CD4-positive, alpha-beta T cell treated with Interleukin-17A for 1 hour (primary cell): ENCODE results near the gene ABHD3.
"Not testable (repeated sequence)": the region's sequence is repeated elsewhere in the genome, so short reads cannot be mapped to it uniquely, and the experiment has no call there.

ENCODE experiments used
- DNase-seq: peaks from one replicate; pipeline ENCODE4 v3.0.0-alpha.2; 2020

Gene ABHD3, protein sequence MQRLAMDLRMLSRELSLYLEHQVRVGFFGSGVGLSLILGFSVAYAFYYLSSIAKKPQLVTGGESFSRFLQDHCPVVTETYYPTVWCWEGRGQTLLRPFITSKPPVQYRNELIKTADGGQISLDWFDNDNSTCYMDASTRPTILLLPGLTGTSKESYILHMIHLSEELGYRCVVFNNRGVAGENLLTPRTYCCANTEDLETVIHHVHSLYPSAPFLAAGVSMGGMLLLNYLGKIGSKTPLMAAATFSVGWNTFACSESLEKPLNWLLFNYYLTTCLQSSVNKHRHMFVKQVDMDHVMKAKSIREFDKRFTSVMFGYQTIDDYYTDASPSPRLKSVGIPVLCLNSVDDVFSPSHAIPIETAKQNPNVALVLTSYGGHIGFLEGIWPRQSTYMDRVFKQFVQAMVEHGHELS

GRCh38 chr18:21704603-21705364 lies at the start of gene ABHD3:
TSS of gene ABHD3 (minus strand) at chr18:21704774. CDS start at chr18:21704665, 109 bp downstream.
- peak; percentile 93 for DNase-seq

DNA sequence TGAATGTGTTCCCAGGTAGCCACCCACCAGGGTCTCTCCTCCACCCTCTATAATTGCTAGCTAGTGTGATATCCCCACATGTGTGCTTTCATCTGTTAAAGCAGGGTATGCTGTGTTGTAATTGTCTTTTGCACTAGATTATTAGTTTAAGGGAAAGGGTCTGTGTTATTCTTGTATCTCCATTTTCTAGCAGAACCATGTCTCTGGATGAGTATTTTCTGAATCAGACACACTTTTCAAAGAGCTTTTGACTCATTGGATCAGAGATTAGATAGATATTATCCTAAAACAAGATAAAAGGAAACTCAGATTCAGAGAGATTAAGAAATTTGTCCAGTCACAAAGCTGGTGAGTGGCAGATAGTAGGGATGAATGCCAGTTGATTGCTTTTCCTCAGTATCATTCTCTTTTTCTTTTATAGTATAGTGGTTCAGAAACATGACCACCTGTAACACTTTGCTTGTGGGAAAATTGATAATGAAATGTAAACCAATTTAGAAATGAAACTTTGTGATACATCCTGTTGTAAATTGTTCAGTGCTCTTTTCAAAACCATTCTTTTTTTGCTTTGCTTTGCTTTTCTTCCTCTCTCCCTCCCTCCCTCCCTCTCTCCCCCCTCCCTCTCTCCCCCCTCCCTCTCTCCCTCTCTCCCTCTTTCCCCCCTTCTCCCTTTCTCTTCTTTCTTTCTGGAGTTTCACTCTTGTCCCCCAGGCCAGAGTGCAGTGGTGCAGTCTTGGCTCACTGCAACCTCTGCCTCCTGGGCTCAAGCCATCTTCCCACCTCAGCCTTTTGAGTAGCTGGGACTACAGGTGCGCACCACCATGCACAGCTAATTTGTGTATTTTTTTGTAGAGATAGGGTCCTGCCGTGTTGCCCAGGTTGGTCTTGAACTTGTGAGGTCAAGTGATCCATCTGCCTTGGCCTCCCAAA lies 43.5 kb upstream of the ABHD3 start:
- no peak for DNase-seq

GRCh38 chr18:21747268-21747667 lies 42.7 kb upstream of the ABHD3 start:
- DNase-seq = no peak

DNA sequence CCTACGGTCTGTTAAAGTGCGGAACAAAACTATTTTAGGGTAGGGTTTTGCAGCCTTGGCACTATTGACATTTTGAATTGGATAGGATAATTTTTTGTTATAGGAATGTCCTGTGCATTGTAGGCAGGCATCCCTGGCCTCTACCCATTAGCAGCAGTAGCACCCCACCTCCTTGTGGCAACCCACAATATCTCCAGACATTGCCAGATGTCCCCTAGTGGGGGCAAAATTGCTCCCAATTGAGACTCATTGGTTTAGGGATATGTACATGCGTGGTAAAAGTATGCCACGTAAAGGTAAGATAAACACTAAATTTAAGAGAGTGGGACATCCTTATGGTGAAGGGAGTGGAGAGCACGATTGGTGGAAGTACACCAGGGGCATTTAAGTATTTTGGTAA lies 40.7 kb upstream of the ABHD3 start:
- peak; percentile 25 for DNase-seq

DNA sequence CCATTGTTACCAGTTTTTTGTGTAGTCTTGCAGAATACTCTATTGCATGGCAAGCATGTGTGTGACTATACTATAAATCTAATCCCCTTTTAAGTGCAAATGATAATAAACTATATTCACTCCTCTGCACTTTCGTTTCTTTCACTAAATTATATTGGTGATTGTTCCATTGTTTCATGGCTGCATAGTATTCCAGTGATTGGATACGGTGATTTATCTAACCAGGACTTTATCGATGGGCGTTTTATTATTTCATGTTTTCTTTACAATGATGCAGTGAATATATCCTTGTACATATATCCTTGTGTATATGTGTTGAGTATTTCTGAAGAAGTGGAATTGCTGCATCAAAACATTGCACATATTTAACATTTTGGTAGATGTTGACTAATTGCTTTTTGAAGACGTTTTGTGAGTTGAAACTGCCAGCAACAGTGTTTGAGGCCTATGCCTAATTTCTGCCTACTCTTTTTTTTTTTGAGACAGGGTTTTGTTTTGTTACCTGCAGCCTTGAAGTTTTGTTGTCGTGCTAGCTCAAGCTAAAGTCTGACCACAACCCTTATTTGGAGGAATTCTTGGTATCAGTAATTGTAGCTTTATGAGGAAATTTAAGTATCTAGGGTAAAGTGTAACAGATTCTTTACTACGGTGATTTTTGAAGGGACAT lies 38.7 kb upstream of the ABHD3 start:
- no peak for DNase-seq

DNA sequence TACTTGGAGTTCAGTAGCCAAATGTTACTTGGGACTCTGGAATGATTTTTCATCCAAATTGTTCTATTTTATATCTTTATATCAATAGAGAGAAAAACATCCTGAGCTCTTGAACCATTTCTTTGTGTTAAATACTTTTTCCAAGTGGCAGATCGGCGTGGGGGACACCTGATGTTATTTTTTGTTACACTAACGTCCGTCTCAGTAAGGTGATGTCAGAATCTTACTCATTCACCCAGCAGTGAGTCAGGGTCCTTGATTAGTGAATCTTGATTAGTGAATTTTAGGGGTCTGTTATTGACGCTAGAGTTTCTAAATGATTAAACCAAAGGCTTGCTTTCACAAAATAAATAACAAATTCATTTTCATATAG lies 37.7 kb upstream of the ABHD3 start:
- no peak for DNase-seq

- DNase-seq = peak; percentile 24
Observed at GRCh38 chr18:21741562-21742314, 37.2 kb upstream of the ABHD3 start.

DNA sequence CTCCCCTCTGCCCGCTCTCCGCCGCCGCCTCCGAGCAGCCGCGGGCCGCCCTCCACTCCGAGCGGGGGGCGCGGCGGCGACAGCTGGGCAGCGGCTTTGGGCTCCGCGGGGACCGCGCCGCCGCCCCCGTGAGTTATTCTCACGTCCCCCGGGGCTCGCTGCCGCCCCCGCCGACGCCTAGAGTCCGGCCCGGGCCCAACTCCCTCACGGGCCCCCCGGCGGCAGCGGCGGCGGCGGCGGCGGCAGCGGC lies 36.7 kb upstream of the ABHD3 start:
- no peak for DNase-seq

DNA sequence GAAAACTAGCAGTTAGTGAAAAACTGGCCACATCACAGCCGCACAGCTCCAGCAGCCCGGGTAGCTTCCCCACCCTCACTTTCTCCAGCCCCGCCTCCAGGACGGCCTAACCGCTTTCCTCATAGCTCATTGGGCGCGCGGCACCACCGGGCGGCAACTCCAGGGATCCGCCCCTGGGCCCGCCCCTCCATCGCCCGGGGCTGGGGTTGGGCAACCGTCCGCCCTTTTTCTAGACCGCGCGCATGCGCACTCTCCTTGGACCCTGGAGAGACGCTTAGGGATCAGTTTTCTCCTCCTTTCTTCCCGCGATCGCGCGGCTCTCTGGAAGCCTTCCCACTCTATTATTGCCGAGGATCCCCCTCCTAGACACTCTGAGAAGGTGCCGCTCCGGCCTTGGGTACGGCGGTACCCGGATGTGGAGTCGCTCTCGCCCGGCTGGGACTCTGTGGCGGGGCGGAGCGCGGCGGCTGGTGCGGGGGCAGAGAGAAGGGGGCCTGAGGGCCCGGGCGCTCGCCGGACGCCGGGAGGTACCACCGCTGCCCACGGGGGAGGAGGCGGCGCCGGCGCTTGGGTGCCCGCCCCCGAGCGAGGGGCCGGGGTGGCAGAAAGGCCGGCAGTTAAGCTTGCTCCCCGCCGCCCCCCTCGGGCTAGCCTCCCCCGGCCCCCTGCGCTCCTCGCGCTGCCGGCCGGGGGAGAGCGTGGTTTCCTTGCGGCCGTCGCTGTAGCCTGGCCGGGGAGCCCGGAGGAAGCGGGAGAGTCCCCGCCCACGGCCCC lies 36.2 kb upstream of the ABHD3 start, which contains the start of gene MIB1:
Gene MIB1 (plus strand): TSS at position 255 of the 774 bp plus-strand sequence. CDS start 792 bp downstream, outside the sequence.
- DNase-seq = peak; percentile 97

GRCh38 chr18:21739604-21740537 lies 35.3 kb upstream of the ABHD3 start:
- DNase-seq = no peak

- DNase-seq = not testable (repeated sequence)
Observed at GRCh38 chr18:21736926-21737325, 32.4 kb upstream of the ABHD3 start.

- DNase-seq = peak; percentile 77
Observed at GRCh38 chr18:21735452-21736015, 31.0 kb upstream of the ABHD3 start.

- DNase-seq = no peak
Observed at GRCh38 chr18:21733011-21733410, 28.4 kb upstream of the ABHD3 start.

DNA sequence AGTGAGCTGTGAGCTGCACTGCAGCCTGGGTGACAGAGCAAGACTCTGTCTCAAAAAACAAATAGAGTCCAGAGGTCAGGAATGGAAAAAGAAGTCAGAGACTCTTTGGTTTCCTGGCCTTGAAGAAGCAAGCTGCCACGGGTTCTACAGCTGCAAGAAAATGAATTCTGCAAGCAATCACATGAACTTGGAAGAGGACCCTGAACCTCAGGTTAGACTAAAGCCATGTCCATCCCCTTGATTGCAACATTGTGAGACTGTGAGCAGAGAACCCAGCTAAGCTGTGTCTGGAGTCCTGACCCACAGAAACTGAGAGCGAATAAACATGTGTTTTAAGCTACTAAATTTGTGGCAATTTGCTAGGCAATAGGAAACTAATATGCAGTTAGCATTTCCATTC lies 23.1 kb upstream of the ABHD3 start:
- DNase-seq = no peak

GRCh38 chr18:21725201-21725600 lies 20.6 kb upstream of the ABHD3 start:
- no peak for DNase-seq

DNA sequence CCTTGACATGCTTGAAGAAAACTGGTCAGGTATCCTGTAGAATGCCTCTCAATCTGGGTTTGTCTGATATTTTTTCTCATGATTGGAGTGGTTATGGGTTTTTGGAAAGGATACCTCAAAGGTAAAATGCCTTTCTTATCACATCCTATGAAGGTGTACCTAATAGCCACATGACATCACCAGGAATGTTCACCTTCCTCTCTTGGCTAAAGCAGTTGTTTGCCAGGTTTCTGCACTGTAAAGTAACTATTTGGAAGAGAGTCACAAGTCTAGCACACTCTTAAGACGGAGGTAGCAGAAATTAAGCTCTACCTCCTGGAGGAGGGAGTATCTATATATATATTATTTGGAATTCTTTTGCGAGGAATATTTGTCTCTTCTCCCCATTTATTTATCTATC lies 18.1 kb upstream of the ABHD3 start:
- no peak for DNase-seq

- no peak for DNase-seq
Observed at GRCh38 chr18:21714474-21714873, 9.9 kb upstream of the ABHD3 start.

DNA sequence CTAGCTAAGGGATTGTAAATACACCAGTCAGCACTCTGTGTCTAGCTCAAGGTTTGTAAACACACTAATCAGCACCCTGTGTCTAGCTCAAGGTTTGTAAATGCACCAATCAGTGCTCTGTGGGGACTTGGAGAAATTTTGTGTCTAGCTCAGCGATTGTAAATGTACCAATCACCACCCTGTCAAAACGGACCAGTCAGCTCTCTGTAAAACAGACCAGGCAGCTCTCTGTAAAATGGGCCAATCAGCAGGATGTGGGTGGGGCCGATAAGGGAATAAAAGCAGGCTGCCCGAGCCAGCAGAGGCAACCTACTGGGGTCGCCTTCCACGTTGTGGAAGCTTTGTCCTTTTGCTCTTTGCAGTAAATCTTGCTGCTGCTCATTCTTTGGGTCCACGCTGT lies 2.6 kb upstream of the ABHD3 start:
- not testable (repeated sequence) for DNase-seq

GRCh38 chr18:21706386-21706865 lies 1.9 kb upstream of the ABHD3 start:
- no peak for DNase-seq
